Endothelial cell of umbilical vein (primary cell): ENCODE measurements around the gene ZNF583.

ENCODE experiments used
- POLR2A ChIP-seq: IDR thresholded peaks from 2 replicates; pipeline ENCODE4 v1.6.1; 2012; ENCODE audit warnings: low read depth, mild to moderate bottlenecking, control low read depth, low read length
- POLR2AphosphoS5 ChIP-seq: IDR thresholded peaks from 2 replicates; pipeline ENCODE4 v1.6.1; 2012; ENCODE audit warnings: low read depth, mild to moderate bottlenecking, control low read depth, low read length, moderate library complexity; ENCODE audit not compliant: insufficient read depth
- TF ChIP-seq, protein P1 (sequence below), 2 donors: IDR thresholded peaks; 1 replicate in 1 of 2; 2 replicates in 1 of 2; pipeline ENCODE4 v1.5.1; 2011; ENCODE audit warnings: low read length in 2 of 2, mild to moderate bottlenecking in 2 of 2, moderate library complexity in 2 of 2, control low read depth in 1 of 2, inconsistent platforms in 1 of 2, low read depth in 1 of 2; ENCODE audit not compliant: insufficient read depth in 1 of 2; ENCODE audit errors: extremely low read depth in 1 of 2

DNA sequence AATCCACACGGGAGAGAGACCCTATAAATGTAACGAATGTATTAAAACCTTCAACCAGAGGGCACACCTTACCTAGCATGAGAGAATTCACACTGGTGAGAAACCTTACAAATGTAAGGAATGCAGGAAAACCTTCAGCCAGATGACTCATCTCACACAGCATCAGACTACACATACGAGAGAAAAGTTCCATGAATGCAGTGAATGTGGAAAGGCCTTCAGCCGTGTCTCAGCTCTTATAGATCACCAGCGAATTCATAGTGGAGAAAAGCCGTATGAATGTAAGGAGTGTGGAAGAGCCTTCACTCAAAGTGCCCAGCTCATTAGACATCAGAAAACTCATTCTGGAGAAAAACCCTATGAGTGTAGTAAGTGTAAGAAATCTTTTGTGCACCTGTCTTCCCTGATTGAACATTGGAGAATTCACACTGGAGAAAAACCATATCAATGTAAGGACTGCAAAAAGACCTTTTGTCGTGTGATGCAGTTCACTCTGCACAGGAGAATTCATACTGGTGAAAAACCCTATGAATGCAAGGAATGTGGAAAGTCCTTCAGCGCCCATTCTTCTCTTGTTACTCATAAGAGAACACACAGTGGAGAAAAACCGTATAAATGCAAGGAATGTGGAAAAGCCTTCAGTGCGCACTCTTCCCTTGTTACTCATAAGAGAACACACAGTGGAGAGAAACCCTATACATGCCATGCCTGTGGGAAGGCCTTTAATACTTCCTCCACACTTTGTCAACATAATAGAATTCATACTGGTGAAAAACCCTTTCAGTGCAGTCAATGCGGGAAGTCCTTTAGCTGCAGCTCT, 26.8 kb upstream of the ZNF583 start:
- TF ChIP-seq, protein P1, sequence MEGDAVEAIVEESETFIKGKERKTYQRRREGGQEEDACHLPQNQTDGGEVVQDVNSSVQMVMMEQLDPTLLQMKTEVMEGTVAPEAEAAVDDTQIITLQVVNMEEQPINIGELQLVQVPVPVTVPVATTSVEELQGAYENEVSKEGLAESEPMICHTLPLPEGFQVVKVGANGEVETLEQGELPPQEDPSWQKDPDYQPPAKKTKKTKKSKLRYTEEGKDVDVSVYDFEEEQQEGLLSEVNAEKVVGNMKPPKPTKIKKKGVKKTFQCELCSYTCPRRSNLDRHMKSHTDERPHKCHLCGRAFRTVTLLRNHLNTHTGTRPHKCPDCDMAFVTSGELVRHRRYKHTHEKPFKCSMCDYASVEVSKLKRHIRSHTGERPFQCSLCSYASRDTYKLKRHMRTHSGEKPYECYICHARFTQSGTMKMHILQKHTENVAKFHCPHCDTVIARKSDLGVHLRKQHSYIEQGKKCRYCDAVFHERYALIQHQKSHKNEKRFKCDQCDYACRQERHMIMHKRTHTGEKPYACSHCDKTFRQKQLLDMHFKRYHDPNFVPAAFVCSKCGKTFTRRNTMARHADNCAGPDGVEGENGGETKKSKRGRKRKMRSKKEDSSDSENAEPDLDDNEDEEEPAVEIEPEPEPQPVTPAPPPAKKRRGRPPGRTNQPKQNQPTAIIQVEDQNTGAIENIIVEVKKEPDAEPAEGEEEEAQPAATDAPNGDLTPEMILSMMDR (IDR thresholded peaks at IDR 0.05; ENCODE audit: extremely low read depth in 1 of 2, insufficient read depth in 1 of 2, low read depth in 1 of 2, low read length in 2 of 2): no peak
- TF ChIP-seq POLR2AphosphoS5 (no peak), POLR2A (no peak)
